Stimulated activated CD4-positive, alpha-beta T cell treated with anti-CD3 and anti-CD28 coated beads, Interleukin-2, amount 100 ng/mL, for 4 hours (primary cell): Measurements from ENCODE around the gene SLC12A9.
"Not testable (repeated sequence)": the region's sequence is repeated elsewhere in the genome, so short reads cannot be mapped to it uniquely, and the experiment has no call there.

Source experiments
- DNase-seq: peaks from one replicate; pipeline ENCODE4 v3.0.0-alpha.2; 2020; ENCODE audit warnings: low read depth

SLC12A9 gene

DNA sequence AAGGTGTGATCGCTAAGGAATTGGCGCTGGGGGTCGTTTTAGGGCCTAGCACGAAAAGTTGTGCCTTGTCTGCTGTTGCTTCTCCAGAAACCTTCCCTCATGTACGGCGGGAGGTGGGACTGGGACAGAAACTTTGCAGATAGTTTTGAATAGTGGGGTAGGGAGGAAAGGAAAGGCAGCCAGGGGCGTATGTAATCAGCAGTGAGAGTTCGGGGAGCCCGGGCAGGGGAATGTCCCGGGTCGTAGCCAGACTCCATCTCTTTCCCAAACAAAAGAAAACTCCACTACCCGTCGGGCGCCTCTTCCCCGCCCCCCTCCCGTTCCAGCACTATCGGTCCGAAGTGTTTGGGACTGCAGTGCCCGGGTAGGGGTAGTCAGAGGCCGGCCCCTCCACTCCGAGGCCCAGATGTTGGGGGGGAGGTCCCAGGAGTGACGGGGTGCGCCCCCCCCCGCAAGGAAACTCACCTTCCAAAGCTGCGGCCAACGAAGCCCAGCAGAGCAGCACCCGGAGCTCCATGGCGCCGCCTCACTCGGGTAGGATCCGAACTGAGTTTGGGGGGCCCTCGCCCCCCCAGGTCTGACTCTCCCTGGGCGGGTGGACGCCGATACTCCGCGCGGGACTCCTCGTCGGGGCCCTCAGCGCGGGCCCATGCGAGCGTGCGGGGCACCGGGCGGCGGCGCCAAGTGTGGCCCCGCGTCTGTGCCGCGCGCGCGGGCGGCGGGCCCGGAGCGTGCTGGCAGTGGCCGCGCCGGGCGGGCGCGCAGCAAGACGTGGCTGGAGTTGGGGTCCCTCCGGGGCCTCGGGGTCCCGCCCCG lies 25.8 kb upstream of the SLC12A9 start:
- no peak for DNase-seq

DNA sequence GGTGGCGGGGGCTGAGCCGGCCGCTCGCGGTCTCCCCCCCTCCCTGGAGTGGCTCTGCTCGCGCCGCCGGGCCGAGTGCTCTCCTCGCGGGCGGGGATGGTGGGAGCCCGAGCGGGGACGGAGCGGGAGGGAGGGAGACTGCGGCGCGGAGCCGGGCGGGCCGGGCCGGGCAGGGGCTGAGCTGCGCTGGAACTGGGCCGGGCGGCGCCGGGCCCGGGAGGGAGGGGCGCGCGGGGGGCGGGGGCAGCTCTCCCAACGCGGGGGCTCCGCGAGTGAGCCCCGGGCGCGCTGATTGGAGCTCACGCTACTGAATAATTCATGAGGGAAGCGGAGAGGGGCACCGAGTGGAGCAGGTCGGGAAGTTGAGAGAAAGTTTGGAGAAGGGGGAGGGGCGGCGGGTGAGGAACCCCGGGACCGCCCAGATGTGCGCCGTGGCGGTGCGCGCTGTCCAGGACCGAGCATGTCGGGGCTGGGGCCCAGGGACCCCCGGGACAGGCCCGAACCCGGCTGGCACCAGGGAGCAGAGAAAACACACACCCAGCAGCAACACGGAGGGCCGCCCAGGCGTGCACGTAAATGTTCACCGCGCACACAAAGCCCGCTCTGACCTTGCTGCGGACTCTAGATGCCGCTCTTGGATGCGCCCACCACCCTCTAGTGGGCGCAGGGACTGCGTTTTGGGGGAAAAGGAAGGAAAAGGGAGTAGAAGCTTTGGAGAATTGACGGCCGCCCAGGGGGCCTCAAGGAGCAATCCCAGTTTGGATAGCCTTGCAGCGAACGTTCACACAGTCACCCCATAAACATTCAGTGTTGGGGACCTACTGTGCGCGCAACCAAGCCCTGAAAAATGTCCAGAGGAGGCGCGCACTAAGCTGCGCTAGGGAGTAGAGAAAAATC lies 24.9 kb upstream of the SLC12A9 start, which contains the start of gene EPHB4:
Gene EPHB4, minus strand, starts transcription at position 194 of the 897 bp plus-strand sequence. CDS start 493 bp downstream, outside the sequence.
- DNase-seq, result no peak

- DNase-seq, result no peak
Observed at GRCh38 chr7:100829150-100829716, 23.3 kb upstream of the SLC12A9 start.

GRCh38 chr7:100830396-100830795 lies 22.1 kb upstream of the SLC12A9 start:
- no peak for DNase-seq

DNA sequence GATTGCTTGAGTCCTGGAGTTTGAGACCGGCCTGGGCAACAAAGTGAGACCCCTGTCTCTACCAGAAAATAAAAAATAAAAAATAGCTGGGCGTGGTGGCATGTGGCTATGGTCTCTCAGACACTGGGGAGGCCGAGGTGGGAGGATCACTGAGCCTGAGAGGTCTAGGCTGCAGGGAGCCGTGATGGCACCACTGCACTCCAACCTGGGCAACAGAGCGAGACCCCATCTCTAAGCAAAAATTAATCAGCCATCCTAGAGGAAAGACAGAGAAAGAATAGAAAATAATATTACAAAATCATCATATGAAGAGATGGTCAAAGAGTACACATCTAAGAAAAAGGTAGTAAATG lies 20.3 kb upstream of the SLC12A9 start:
- DNase-seq, result no peak

GRCh38 chr7:100835903-100836811 lies 16.4 kb upstream of the SLC12A9 start:
- DNase-seq, result no peak

DNA sequence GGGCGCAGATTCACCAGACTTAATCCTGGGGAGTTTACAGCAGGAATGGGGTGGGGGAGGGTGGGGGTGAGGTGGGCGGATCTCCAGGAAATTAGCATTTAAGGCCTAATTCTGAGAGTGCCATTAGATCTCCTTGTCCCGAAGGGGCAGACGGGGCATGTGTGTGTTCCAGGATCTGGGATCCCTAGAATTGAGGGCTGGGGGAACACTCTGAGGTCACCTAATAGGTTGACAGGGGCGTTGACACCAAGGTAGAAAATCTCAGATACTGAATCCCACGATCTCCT lies 15.8 kb upstream of the SLC12A9 start:
- no peak for DNase-seq

GRCh38 chr7:100837099-100837836 lies 15.2 kb upstream of the SLC12A9 start:
- DNase-seq, result peak; percentile 70

DNA sequence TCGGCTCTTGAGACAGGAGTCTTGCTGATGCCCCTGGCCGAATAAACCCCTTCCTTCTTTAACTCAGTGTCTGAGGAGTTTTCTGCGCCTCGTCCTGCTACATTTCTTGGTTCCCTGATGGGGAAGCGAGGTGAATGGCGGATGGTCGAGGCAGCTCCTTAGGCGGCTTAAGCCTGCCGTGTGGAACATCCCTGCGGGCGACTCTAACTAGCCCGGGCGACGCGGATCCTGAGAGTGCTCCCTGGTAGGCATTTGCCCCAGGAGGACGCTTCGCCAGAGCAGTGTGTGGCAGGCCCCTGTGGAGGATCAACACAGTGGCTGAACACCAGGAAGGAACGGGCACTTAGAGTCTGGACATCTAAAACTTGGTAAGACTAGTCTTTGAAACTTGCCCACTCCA lies 13.2 kb upstream of the SLC12A9 start:
- no peak for DNase-seq

- DNase-seq, result no peak
Observed at GRCh38 chr7:100840470-100841100, 11.9 kb upstream of the SLC12A9 start.

GRCh38 chr7:100847360-100847759 lies 5.2 kb upstream of the SLC12A9 start:
- DNase-seq, result no peak

DNA sequence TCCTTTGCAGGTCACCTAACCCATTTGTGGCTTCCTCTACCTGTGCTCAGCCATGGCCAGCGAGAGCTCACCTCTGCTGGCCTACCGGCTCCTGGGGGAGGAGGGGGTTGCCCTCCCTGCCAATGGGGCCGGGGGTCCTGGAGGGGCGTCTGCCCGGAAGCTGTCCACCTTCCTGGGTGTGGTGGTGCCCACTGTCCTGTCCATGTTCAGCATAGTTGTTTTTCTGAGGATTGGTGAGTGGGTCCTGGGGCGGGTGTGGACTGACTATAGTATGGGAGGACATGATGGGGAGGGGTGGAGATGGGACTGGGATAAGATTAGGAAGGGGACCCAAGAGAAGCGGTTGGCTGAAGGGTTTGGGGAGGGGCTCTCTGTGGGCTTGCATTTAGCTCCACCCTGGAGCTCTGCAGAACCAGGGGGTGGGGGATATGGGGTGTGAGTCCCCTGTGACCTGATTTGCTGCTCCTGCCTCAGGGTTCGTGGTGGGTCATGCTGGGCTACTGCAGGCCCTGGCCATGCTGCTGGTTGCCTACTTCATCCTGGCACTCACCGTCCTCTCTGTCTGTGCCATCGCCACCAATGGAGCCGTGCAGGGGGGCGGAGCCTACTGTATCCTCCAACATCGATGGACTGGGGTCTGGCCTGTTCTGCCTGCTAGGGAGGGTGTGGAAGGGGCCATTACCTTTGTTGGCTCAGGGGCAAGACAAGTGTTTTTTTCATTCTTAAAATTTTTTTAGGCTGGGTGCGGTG lies 1.8 kb downstream of the SLC12A9 start:
- no peak for DNase-seq

- DNase-seq, result not testable (repeated sequence)
Observed at GRCh38 chr7:100854899-100855298, 2.4 kb downstream of the SLC12A9 start.

DNA sequence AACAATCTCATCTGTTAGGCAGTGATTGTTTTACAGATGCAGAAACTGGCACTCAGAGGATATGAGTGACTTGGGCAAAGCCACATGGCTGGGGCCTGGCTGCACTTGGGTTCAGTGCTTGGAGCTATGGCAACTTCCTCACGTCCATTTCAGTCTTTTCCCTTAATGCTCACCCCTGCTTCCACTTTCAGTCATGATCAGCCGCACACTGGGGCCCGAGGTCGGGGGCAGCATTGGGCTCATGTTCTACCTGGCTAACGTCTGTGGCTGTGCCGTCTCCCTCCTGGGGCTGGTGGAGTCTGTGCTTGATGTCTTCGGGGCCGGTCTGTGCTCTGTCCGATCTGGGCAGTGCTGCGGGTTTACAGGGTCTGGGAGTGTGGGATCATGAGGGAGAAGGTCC lies 3.0 kb downstream of the SLC12A9 start:
- DNase-seq, result no peak

DNA sequence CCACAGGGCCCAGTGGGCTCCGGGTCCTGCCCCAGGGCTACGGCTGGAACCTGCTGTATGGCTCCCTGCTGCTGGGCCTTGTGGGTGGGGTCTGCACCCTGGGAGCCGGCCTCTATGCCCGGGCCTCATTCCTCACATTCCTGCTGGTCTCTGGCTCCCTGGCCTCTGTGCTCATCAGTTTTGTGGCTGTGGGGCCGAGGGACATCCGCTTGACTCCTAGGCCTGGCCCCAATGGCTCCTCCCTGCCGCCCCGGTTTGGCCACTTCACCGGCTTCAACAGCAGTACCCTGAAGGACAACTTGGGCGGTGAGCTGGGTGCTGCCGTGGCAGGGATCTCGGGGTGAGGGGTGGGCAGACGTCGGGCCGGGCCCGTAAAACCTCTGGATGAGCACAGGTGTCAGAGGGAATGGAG lies 4.4 kb downstream of the SLC12A9 start:
- DNase-seq, result no peak

DNA sequence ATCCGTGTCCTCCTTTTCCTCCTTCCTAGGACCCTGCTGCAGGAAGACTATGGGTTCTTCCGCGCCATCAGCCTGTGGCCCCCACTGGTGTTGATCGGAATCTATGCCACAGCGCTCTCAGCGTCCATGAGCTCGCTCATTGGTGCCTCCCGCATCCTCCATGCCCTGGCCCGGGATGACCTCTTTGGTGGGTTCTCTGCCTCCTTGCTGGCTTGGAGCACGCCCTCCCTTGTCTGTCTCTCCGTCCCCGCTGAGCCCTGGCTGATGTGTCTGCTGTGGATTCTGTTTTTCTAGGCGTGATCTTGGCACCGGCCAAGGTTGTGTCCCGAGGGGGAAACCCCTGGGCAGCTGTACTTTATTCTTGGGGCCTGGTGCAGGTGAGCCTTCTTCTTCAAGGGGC lies 7.3 kb downstream of the SLC12A9 start:
- no peak for DNase-seq

- DNase-seq, result no peak
Observed at GRCh38 chr7:100860702-100861615, 8.4 kb downstream of the SLC12A9 start.

DNA sequence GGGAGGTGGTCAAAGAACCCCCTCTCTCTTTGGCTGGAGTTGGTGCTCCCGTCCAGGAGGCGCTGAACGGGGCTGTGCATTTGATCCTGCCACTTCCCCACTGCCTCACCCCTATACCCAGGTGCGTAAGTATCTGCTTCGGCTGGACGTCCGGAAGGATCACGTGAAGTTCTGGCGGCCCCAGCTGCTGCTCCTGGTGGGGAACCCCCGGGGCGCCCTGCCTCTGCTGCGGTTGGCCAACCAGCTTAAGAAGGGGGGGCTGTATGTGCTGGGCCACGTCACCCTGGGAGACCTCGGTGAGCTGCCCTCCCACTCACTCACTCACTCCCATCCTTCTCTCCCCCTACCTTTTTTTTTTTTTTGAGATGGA lies 9.1 kb downstream of the SLC12A9 start:
- no peak for DNase-seq

DNA sequence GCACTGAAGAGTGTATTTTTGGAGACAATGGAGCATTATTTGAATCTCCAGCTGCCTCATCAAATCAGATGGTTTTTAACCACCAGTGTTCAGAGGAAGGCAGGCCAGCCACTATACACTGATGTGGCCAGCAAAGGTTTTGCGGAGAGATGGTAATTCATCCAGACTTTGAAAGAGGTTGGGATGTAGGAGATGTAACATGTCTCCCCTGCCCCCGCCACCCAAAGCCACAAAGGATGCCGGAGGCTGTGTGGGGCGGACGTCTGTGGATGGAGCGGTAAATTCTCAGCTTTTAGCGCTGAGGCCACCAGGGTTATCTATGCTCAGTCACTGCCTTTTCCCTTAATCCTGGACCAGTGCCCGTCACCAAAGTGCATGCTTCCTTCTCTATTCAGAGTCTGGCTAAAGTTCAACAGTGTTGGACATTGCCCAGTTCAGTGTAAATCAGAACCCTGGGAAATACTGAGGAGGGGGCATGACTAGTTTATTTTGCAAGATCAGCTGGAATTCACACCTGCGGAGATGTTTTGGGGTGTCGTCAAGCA lies 11.0 kb downstream of the SLC12A9 start:
- no peak for DNase-seq
